ENCODE data around the gene EFTUD2. TPM values are rescaled to one million over a fixed set of nuclear protein-coding genes. Genes with fewer than 3 reads are reported as not detected.

Gene EFTUD2
- total and polyA plus RNA-seq, 2 donors (not counting 1 experiment from before 2014, with no cell fraction given), result 43.2 to 133 TPM

DNA sequence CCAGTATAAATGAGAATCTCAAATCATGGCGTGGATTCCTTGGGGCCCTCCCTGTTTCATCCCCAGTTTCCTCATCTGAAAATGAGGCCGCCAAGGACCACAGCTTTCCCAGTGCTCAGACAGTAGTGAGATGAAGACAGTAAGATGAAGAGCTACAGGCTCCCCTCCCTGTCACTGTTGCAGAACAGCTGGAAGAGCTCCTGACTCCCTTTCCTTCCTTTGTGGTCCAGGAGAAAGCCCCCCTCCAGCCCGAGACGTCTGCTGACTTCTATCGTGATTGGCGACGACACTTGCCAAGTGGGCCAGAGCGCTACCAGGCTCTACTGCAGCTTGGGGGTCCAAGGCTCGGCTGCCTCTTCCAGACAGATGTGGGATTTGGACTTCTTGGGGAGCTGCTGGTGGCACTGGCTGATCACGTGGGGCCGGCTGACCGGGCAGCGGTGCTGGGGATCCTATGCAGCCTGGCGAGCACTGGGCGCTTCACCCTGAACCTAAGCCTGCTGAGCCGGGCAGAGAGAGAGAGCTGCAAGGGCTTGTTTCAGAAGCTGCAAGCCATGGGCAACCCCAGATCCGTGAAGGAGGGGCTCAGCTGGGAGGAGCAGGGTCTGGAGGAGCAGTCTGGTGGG is 3.0 kb upstream of the EFTUD2 start:
- Histone ChIP-seq H3K4me3 (ENCODE audit: control extremely low read depth in 1 of 5, extremely low read depth in 1 of 5, insufficient read depth in 1 of 5, low read depth in 2 of 5, low read length in 4 of 5) (no peak overlapping the region), H3K4me2 (replicated peaks; ENCODE audit: low read depth, low read length, poor library complexity, severe bottlenecking) (no peak overlapping the region), H2AFZ (ENCODE audit: insufficient read depth, low read depth, low read length, poor library complexity, severe bottlenecking) (no peak overlapping the region), H3K9ac (ENCODE audit: low read length) (no peak overlapping the region), H3K9me3 (ENCODE audit: control extremely low read depth in 1 of 3, control insufficient read depth in 2 of 3, insufficient read depth in 1 of 3, low read length in 2 of 3) (no peaks in the 10 kb centered on the region), H3K27ac (ENCODE audit: low read length in 2 of 2) (no peak overlapping the region), H3K36me3 (replicated peaks in 1 of 2; ENCODE audit: control extremely low read depth in 1 of 2, control insufficient read depth in 1 of 2, extremely low read depth in 1 of 2, insufficient read depth in 2 of 2, low read length in 1 of 2) (no peaks in the 10 kb centered on the region), H3K27me3 (replicated peaks in 1 of 4; ENCODE audit: control extremely low read depth in 1 of 4, control insufficient read depth in 3 of 4, insufficient read depth in 4 of 4, low read length in 3 of 4) (peaks cover 0 to 3% (median 0%) of the 10 kb centered on the region in 4 experiments), H3K79me2 (ENCODE audit: control insufficient read depth, insufficient read depth, low read length) (peaks cover 20% of the 10 kb centered on the region), H3K4me1 (ENCODE audit: control insufficient read depth in 2 of 2, insufficient read depth in 2 of 2, low read length in 2 of 2) (peaks cover 13 to 22% of the 10 kb centered on the region in 2 donors), H4K20me1 (ENCODE audit: control insufficient read depth, insufficient read depth, low read length, poor library complexity, severe bottlenecking) (no peaks in the 10 kb centered on the region)
- Mint-ChIP-seq H3K27me3 (peaks cover 11% of the 10 kb centered on the region), H3K9me3 (ENCODE audit: insufficient read depth) (no peaks in the 10 kb centered on the region), H3K4me1 (peaks cover 19% of the 10 kb centered on the region), H3K27ac (no peak overlapping the region), H3K4me3 (no peak overlapping the region)
- TF ChIP-seq, protein P1, sequence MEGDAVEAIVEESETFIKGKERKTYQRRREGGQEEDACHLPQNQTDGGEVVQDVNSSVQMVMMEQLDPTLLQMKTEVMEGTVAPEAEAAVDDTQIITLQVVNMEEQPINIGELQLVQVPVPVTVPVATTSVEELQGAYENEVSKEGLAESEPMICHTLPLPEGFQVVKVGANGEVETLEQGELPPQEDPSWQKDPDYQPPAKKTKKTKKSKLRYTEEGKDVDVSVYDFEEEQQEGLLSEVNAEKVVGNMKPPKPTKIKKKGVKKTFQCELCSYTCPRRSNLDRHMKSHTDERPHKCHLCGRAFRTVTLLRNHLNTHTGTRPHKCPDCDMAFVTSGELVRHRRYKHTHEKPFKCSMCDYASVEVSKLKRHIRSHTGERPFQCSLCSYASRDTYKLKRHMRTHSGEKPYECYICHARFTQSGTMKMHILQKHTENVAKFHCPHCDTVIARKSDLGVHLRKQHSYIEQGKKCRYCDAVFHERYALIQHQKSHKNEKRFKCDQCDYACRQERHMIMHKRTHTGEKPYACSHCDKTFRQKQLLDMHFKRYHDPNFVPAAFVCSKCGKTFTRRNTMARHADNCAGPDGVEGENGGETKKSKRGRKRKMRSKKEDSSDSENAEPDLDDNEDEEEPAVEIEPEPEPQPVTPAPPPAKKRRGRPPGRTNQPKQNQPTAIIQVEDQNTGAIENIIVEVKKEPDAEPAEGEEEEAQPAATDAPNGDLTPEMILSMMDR (IDR thresholded peaks at IDR 0.05), result no peak
- TF ChIP-seq EZH2 (IDR thresholded peaks at IDR 0.05; ENCODE audit: borderline replicate concordance, insufficient read depth, low read depth, low read length, poor library complexity, severe bottlenecking), result no peak
- ATAC-seq (ENCODE audit: low read depth) (no peak), DNase-seq (no peak)
- ChIA-PET POLR2A (no interaction called here), CTCF (interaction anchor here (0.6 to 3.3 kb wide), 2 partner anchors 18 to 198 kb away, joined by 3 to 8 read pairs; no protein-coding TSS in a partner anchor)
- WGBS (ENCODE audit: insufficient coverage), result 93% methylated on average over 15 of the region's 17 CpGs
- intact Hi-C loops (cut with micrococcal nuclease), result no loop called here

- no peak for ATAC-seq (ENCODE audit: low read depth)
- Mint-ChIP-seq H3K27me3 (peaks cover 10% of the 10 kb centered on the region), H3K4me1 (peaks cover 19% of the 10 kb centered on the region), H3K4me3 (peak overlapping the region; percentile 26), H3K9me3 (ENCODE audit: insufficient read depth) (no peaks in the 10 kb centered on the region), H3K27ac (peak overlapping the region; percentile 46)
- Histone ChIP-seq H3K4me3 (ENCODE audit: control extremely low read depth in 1 of 5, extremely low read depth in 1 of 5, insufficient read depth in 1 of 5, low read depth in 2 of 5, low read length in 4 of 5) (no peak overlapping the region), H3K4me1 (ENCODE audit: control insufficient read depth in 2 of 2, insufficient read depth in 2 of 2, low read length in 2 of 2) (peaks cover 13 to 23% of the 10 kb centered on the region in 2 donors), H3K36me3 (replicated peaks in 1 of 2; ENCODE audit: control extremely low read depth in 1 of 2, control insufficient read depth in 1 of 2, extremely low read depth in 1 of 2, insufficient read depth in 2 of 2, low read length in 1 of 2) (no peaks in the 10 kb centered on the region), H3K79me2 (ENCODE audit: control insufficient read depth, insufficient read depth, low read length) (peaks cover 28% of the 10 kb centered on the region), H3K27ac (ENCODE audit: low read length in 2 of 2) (no peak overlapping the region), H3K9ac (ENCODE audit: low read length) (no peak overlapping the region), H3K27me3 (replicated peaks in 1 of 4; ENCODE audit: control extremely low read depth in 1 of 4, control insufficient read depth in 3 of 4, insufficient read depth in 4 of 4, low read length in 3 of 4) (peaks cover 0 to 3% (median 0%) of the 10 kb centered on the region in 4 experiments), H3K4me2 (replicated peaks; ENCODE audit: low read depth, low read length, poor library complexity, severe bottlenecking) (no peak overlapping the region), H2AFZ (ENCODE audit: insufficient read depth, low read depth, low read length, poor library complexity, severe bottlenecking) (no peak overlapping the region), H4K20me1 (ENCODE audit: control insufficient read depth, insufficient read depth, low read length, poor library complexity, severe bottlenecking) (no peaks in the 10 kb centered on the region), H3K9me3 (ENCODE audit: control extremely low read depth in 1 of 3, control insufficient read depth in 2 of 3, insufficient read depth in 1 of 3, low read length in 2 of 3) (no peaks in the 10 kb centered on the region)
- 82% methylated on average over 1 of the region's 4 CpGs for WGBS (ENCODE audit: insufficient coverage)
- TF ChIP-seq EZH2 (IDR thresholded peaks at IDR 0.05; ENCODE audit: borderline replicate concordance, insufficient read depth, low read depth, low read length, poor library complexity, severe bottlenecking), result no peak
- TF ChIP-seq, protein P1 (IDR thresholded peaks at IDR 0.05), result no peak
- intact Hi-C loops (cut with micrococcal nuclease), result no loop called here
- DNase-seq, result no peak
- ChIA-PET CTCF (interaction anchor here (3.3 kb wide), 1 partner anchor 19 kb away, joined by 8 read pairs; no protein-coding TSS in a partner anchor), POLR2A (no interaction called here)
These were observed 2.2 kb upstream of the EFTUD2 start for GRCh38 chr17:44901411-44901921.

Measured in B cell (primary cell).